ENCODE results near the gene TMCC1. TPM values are rescaled to one million over a fixed set of nuclear protein-coding genes. Genes with fewer than 3 reads are reported as not detected.

TMCC1 gene
- total RNA-seq, 1 donor from 2014 or later = 19.2 TPM

Other genes with a start within 250 kb of the TMCC1 start
- not detected in 2 replicates for gene TRH, start 81.0 kb upstream of the TMCC1 start, total RNA-seq
- gene ALG1L2, start 188.1 kb upstream of the TMCC1 start, total RNA-seq = not detected in 2 replicates